GM12874 (cell line): ENCODE measurements around the gene APH1B.

Experiments used
- CTCF ChIP-seq: IDR thresholded peaks from 2 replicates; pipeline ENCODE4 v1.5.1; 2011; ENCODE audit warnings: low read depth, mild to moderate bottlenecking, control low read depth, low read length, moderate library complexity; ENCODE audit not compliant: insufficient read depth

The APH1B gene

GRCh38 chr15:63234451-63234870 lies 42.9 kb upstream of the APH1B start:
- TF ChIP-seq CTCF: no peak

- TF ChIP-seq CTCF: no peak
Measured at GRCh38 chr15:63236272-63236671, 41.1 kb upstream of the APH1B start.

- no peak for TF ChIP-seq CTCF
Measured at GRCh38 chr15:63238171-63238570, 39.2 kb upstream of the APH1B start.

GRCh38 chr15:63238796-63239195 lies 38.6 kb upstream of the APH1B start:
- TF ChIP-seq CTCF: no peak

- no peak for TF ChIP-seq CTCF
Measured at GRCh38 chr15:63240109-63240508, 37.3 kb upstream of the APH1B start.

- TF ChIP-seq CTCF: no peak
Measured at GRCh38 chr15:63241316-63241715, 36.1 kb upstream of the APH1B start.

GRCh38 chr15:63243101-63243500 lies 34.3 kb upstream of the APH1B start:
- no peak for TF ChIP-seq CTCF

GRCh38 chr15:63243776-63244175 lies 33.6 kb upstream of the APH1B start:
- TF ChIP-seq CTCF: no peak
